HG02884 (cell line): ENCODE results near the gene PLD1.
A peak's percentile ranks its signal among the peaks of the same experiment; 100 is the strongest.
"Not testable (repeated sequence)": the region's sequence is repeated elsewhere in the genome, so short reads cannot be mapped to it uniquely, and the experiment has no call there.

ENCODE experiments used
- ATAC-seq: cut with Tn5 transposase; IDR thresholded peaks from one replicate; pipeline ENCODE4 v1.9.1; 2021; ENCODE audit warnings: mild to moderate bottlenecking, moderate library complexity; ENCODE audit not compliant: unreplicated experiment

Gene PLD1

GRCh38 chr3:171815973-171816595 is 5.8 kb upstream of the PLD1 start:
- ATAC-seq = no peak

- ATAC-seq = not testable (repeated sequence)
Measured at GRCh38 chr3:171814662-171815061, 4.4 kb upstream of the PLD1 start.

- peak; percentile 34 for ATAC-seq
Measured at GRCh38 chr3:171813897-171814460, 3.7 kb upstream of the PLD1 start.

DNA sequence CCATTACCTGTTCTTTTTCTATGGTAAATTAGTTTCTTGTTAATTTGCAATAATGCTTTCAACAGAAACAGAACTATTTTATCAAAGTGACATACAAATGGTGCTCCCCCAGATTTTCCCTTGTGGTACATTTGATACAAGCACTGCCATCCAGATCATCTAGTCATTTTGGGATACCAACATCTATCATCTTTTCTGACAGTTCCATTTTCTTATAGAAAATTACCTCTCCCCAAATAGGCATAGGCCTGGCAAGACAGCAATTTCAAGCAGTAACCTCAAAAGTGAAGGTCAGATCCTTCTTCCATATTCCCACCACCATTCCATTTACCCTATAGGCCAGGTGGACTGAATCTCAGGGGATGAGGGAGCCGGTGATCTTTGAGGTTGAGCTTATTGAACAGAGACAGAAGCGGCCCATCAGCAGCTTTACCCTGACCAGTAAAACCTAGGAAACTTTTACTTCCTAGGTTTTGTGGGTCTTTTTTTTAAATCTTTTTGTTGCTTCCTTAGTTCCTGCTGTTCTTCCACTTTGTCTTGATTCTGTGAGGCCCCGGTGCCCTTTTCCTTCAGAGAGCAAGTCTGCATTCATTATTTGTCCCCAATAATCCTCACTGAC is 3.1 kb upstream of the PLD1 start:
- no peak for ATAC-seq

DNA sequence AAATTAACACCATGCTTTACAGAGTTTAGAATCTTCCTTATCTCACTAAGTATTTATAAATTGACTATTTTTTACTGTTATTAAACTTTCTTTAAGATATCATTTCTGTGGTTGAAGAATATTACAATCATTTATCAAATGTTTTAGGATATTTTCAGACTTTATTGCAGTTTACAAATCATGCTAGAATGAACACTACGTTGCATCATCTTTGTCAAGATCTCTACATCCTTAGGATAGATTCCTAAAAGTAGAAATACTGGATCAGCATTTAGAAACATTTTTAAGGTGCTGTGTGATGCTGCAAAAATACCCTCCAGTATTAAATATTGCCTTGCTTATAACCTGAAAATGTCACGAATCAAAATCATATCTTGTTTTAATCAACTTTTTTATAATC is 2.5 kb upstream of the PLD1 start:
- ATAC-seq = no peak

DNA sequence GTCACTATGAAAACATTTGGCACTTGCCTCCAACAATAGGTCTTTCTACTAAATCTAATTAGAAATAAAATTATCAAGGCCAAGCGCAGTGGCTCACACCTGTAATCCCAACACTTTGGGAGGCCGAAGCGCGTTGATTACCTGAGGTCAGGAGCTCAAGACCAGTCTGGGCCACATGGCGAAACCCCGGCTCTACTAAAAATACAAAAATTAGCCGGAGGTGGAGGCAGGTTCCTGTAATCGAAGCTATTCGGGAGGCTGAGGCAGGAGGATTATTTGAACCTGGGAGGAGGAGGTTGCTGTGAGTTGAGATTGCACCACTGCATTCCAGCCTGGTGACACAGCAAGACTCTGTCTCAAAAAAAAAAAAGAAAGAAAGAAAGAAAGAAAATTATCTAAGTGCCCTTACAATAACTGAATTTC is 1.6 kb upstream of the PLD1 start:
- ATAC-seq = no peak

DNA sequence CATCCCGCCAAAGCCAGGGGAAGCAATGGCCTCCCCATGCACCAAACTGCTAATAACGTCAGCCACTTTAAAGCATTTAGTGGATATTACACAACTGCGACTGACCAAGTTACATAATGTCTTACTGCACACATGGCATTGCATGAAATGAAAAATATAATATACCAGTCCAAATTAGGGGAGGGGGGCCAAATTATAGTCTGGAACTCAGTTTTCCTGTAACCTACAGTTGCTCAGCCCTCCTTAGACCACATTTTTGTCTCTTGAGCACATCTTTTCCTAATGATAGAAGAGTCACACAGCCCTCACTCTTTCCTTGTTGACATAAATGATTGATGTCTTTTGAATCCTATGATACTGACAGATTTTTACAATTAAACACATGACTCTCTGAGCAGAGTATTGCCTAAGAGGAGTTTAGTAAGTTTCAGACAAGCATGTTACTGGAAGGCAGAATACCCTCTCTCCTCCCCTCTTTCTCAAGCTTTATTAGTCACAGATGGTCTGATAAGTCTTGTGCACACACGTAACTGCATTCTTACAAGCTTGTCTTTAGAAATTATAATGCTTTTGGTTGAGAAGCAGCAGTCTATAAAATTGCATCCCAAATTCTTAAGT is 1.1 kb upstream of the PLD1 start:
- no peak for ATAC-seq

DNA sequence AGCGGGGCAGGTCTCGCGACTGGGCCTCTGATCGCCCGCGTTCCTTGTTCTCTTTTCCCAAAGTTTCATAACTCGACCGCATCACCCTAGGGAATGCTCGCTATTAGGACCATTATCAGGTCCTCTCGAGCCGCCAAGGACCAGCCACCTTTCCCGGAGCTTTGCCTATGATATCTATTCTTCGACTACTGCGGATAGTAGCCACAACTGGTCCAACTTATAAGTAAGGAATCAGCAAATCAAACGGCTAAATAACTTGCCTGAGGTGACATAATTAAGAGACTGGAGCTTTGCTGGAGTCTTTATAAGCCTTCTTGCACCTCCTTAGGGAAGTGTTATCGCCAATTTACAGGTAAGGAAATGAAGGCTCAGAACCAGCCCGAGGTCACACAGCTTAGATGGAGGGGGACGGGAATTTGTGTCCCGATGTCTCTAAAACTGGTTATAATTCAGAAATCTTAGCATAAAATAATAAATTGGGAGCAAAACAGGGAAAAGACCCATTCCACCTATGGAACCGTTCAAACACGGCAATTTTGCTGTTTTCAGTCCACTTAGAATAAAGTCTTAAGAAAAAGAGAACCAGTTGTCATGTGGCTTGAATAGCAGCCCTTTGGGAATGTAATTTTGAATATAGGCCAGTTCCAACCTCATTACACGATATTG is 479 bp upstream of the PLD1 start:
- no peak for ATAC-seq

GRCh38 chr3:171809611-171809860 is 747 bp downstream of the PLD1 start:
- ATAC-seq = peak; percentile 35

DNA sequence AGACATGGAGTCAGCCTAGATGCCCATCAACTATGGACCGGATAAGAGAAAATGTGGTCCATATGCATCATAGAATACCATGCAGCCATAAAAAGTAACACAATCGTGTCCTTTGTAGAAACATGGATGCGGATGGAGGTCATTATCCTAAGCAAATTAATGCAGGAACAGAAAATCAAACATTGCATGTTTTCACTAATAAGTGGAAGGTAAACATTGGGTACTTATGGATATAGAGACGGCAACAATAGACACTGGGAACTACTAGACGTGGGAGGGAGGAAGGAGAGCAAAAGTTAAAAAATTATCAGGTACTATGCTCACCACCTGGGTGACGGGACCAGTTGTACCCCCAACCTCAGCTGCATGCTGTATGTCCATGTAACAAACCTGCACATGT is 2.5 kb downstream of the PLD1 start:
- no peak for ATAC-seq

DNA sequence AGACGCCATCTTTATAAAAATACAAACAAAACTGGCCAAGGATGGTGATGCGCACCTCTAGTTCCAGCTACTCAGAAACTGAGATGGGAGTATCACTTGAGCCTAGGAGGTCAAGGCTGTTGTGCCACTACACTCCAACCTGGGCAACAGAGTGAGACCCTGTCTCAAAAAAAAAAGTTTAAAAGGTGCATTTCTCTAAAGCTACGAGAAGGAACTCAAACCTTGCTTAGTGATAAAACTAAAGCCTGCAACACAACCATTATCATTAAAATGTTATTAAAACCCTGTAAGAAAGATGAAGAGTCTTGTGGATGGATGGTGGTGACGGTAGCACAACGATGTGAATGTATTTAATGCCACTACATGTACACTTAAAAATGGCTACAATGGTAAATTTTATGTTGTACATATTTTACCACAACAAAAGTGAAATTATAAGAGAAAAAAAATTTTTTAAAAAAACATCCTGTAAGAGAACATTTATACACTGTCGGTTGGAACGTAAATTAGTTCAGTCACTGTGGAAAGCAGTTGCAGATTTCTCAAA is 3.1 kb downstream of the PLD1 start:
- ATAC-seq = no peak

GRCh38 chr3:171806200-171807128 is 3.8 kb downstream of the PLD1 start:
- no peak for ATAC-seq

DNA sequence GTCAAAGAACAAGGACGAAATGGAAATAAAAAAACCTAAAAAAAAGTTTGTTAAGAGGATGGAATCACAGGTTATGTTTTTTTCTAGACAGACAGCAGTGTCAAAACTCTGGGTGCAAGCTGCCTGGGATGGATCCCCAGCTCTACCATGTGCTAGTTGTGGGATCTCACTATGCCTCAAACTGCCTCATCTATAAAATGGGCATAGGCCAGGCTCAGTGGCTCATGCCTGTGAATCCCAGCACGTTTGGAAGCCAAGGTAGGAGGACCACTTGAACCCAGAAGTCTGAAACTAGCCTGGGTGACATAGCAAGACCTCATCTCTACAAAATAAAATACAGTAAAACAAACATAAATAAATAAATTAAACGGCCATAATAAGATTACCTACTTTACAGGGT is 4.6 kb downstream of the PLD1 start:
- no peak for ATAC-seq

GRCh38 chr3:171804618-171805389 is 5.5 kb downstream of the PLD1 start:
- no peak for ATAC-seq

DNA sequence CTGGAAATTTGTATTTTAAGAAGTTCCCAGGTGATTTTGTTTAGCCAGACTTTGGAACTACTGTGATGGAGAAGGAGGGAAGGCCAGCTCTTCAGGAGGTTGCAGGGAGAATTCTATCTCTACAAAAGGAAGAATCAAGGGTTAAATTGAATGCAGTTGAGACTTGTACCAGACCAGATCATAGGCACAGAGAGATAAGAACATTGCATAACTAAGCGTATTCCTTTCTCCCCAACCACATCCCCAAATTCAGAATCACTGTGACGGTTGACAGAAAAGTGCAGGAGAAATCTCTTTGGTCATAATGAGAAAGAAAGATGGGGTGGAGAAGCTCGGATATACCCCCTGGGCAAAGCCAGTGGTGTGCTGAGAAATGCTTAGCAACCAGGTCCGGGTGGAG is 7.2 kb downstream of the PLD1 start:
- no peak for ATAC-seq

DNA sequence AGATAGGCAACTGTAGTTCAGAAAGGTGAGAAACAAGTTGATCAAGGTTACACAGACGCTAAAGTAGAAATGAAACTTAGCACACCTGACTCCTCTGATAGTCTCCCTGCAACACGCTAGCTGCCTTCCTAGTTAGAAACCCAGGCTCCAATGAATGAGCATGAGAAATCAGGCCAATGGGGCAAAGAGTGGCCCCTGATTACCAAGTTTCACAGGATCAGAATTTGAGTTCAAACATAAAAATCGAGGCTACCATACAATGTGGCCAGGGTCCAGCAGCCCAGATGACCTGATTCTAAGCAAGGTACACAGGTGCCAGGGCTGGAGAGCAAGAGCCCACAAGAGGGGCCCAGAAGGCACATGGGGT is 7.7 kb downstream of the PLD1 start:
- no peak for ATAC-seq

- ATAC-seq = no peak
Measured at GRCh38 chr3:171801738-171802589, 8.3 kb downstream of the PLD1 start.

DNA sequence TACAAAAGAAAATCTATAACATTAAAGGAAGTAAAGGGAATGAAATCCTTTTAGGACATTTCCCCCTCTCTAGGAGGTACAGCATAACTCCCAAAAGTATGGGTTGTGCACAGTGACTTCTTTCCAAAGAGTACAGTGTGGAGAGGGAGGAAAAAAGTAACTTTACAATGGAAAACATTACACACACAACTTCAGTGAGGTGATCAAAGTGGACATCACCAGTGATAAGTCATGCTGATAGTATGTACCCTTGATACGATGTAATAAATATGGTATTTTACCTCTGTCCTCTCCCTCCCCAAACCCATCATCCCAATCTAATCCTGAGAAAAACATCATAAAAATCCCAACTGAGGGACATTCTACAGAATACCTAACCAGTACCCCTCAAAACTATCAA is 10.8 kb downstream of the PLD1 start:
- ATAC-seq = no peak

- no peak for ATAC-seq
Measured at GRCh38 chr3:171797873-171798272, 12.4 kb downstream of the PLD1 start.
